ENCODE measurements around the gene SYT9. TPM values are rescaled to one million over a fixed set of nuclear protein-coding genes. Genes with fewer than 3 reads are reported as not detected.

The SYT9 gene
- total RNA-seq, 1 experiment from 2014 or later: not detected

DNA sequence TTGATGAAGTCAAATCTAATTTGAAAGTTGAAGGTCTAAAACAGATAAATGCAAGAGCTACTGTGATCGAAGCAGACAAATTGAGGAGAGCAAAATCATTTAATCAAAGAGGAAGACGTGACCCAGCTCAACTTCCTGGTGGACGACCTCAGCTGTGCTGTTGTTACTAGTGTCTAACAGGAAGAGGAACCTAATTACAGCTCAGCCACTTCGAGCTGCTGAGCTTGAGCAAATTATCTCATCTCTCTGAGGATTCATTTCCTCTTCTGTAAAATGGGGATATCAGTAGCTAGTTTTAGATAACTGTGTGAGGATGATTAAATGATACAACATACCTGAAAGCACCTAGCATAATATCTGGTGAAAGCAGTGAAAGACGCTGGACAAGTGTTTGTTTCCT is 185.0 kb downstream of the SYT9 start:
- CTCF ChIA-PET: no interaction called here
- Histone ChIP-seq H3K27me3 (ENCODE audit: insufficient read depth, low read depth) (no peaks in the 10 kb centered on the region), H3K4me2 (no peak overlapping the region), H3F3A (ENCODE audit: insufficient read depth, low read depth) (no peaks in the 10 kb centered on the region), H3K4me3 (no peak overlapping the region), H3K4me1 (replicated peaks; ENCODE audit: insufficient read depth) (no peaks in the 10 kb centered on the region), H4K20me1 (ENCODE audit: insufficient read depth) (no peaks in the 10 kb centered on the region), H3K36me3 (ENCODE audit: low read depth) (no peaks in the 10 kb centered on the region), H3K27ac (no peak overlapping the region), H3K9me2 (ENCODE audit: insufficient read depth) (no peaks in the 10 kb centered on the region), H2AFZ (no peak overlapping the region), H3K9me3 (ENCODE audit: insufficient read depth, low read depth) (no peaks in the 10 kb centered on the region), H3K79me2 (ENCODE audit: low read depth) (no peaks in the 10 kb centered on the region)
- POLR2A ChIA-PET (ENCODE audit: unreplicated experiment): no interaction called here
- BruUV-seq (replicated peaks): no TSS peak
- intact Hi-C loops (cut with micrococcal nuclease; ENCODE audit: unreplicated experiment): no loop called here
- no peak for DNase-seq
- TF ChIP-seq EZH2 (IDR thresholded peaks at IDR 0.05; ENCODE audit: low read depth): no peak
- TF ChIP-seq, protein P1, sequence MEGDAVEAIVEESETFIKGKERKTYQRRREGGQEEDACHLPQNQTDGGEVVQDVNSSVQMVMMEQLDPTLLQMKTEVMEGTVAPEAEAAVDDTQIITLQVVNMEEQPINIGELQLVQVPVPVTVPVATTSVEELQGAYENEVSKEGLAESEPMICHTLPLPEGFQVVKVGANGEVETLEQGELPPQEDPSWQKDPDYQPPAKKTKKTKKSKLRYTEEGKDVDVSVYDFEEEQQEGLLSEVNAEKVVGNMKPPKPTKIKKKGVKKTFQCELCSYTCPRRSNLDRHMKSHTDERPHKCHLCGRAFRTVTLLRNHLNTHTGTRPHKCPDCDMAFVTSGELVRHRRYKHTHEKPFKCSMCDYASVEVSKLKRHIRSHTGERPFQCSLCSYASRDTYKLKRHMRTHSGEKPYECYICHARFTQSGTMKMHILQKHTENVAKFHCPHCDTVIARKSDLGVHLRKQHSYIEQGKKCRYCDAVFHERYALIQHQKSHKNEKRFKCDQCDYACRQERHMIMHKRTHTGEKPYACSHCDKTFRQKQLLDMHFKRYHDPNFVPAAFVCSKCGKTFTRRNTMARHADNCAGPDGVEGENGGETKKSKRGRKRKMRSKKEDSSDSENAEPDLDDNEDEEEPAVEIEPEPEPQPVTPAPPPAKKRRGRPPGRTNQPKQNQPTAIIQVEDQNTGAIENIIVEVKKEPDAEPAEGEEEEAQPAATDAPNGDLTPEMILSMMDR (conservative IDR thresholded peaks at IDR 0.05): no peak

DNA sequence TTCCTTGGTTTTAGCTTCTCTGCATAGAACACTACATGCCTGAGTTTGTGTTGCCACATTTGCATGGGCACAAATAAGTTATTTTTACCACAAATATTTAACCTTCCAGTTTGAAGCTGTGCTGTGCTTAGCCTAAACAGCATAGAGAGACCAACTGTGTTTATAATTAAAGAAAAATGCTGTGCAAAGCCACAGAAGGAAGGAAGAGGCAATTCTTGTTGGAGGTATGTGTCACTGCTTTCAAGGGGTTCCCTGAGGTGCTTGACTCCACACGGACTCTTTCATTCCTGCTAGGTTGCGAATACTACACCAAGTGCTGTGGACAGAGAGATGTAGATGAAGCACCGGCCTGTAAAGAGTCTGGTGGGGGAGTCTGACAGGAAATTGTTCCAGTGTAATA is 186.0 kb downstream of the SYT9 start:
- TF ChIP-seq EZH2 (IDR thresholded peaks at IDR 0.05; ENCODE audit: low read depth): no peak
- Histone ChIP-seq H3K27me3 (ENCODE audit: insufficient read depth, low read depth) (no peaks in the 10 kb centered on the region), H4K20me1 (ENCODE audit: insufficient read depth) (no peaks in the 10 kb centered on the region), H3K4me2 (no peak overlapping the region), H3K4me1 (replicated peaks; ENCODE audit: insufficient read depth) (no peaks in the 10 kb centered on the region), H3K9me3 (ENCODE audit: insufficient read depth, low read depth) (no peaks in the 10 kb centered on the region), H3F3A (ENCODE audit: insufficient read depth, low read depth) (no peaks in the 10 kb centered on the region), H3K79me2 (ENCODE audit: low read depth) (no peaks in the 10 kb centered on the region), H3K36me3 (ENCODE audit: low read depth) (no peaks in the 10 kb centered on the region), H3K9me2 (ENCODE audit: insufficient read depth) (no peaks in the 10 kb centered on the region), H3K27ac (no peak overlapping the region), H2AFZ (no peak overlapping the region), H3K4me3 (no peak overlapping the region)
- intact Hi-C loops (cut with micrococcal nuclease; ENCODE audit: unreplicated experiment): no loop called here
- ChIA-PET POLR2A (ENCODE audit: unreplicated experiment) (no interaction called here), CTCF (no interaction called here)
- no peak for DNase-seq
- BruUV-seq (replicated peaks): no TSS peak

DNA sequence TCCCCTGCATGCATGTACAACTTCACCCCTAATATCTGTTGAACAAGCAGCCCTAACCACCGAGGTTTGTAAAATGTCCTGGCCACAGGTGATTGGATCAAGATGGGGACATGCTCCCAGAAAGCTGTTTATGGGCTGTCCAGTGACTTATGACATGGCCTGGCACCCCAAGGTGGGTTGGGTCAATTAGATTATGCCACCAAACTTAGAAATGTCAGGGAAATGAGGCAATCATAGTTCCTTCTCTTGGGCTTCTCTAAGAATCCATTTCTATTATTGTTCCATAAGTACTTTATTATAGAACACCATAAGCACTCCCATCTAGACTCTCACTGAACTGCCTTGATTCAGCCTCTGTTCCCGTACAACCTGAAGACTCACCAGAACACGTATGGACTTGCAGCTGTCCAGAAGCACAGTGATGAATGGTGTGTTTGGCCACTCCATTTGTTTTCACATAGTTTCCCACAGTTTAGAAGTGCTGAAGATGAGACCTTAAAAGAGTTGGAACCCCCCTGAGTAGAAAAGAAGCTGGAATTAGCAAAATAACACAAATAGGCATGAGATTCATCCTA is 188.1 kb downstream of the SYT9 start:
- no peak overlapping the region for H3K27ac ChIP-seq
- no peak for TF ChIP-seq EZH2 (IDR thresholded peaks at IDR 0.05; ENCODE audit: low read depth)
- TF ChIP-seq, protein P1 (conservative IDR thresholded peaks at IDR 0.05): no peak
- H2AFZ ChIP-seq: no peak overlapping the region
- intact Hi-C loops (cut with micrococcal nuclease; ENCODE audit: unreplicated experiment): no loop called here
- CTCF ChIA-PET: no interaction called here
- POLR2A ChIA-PET (ENCODE audit: unreplicated experiment): no interaction called here
- no TSS peak for BruUV-seq (replicated peaks)
- H3F3A ChIP-seq (ENCODE audit: insufficient read depth, low read depth): no peaks in the 10 kb centered on the region
- no peaks in the 10 kb centered on the region for H4K20me1 ChIP-seq (ENCODE audit: insufficient read depth)
- no peak overlapping the region for H3K4me3 ChIP-seq
- H3K9me3 ChIP-seq (ENCODE audit: insufficient read depth, low read depth): no peaks in the 10 kb centered on the region
- H3K9me2 ChIP-seq (ENCODE audit: insufficient read depth): no peaks in the 10 kb centered on the region
- no peak for DNase-seq
- no peaks in the 10 kb centered on the region for H3K4me1 ChIP-seq (replicated peaks; ENCODE audit: insufficient read depth)
- no peaks in the 10 kb centered on the region for H3K79me2 ChIP-seq (ENCODE audit: low read depth)
- no peak overlapping the region for H3K4me2 ChIP-seq
- no peaks in the 10 kb centered on the region for H3K27me3 ChIP-seq (ENCODE audit: insufficient read depth, low read depth)
- H3K36me3 ChIP-seq (ENCODE audit: low read depth): no peaks in the 10 kb centered on the region
